LNCAP (cell line): ENCODE measurements around the gene TRAK1.

ENCODE experiments used
- CTCF ChIP-seq: fragments of 450-650 bp; IDR thresholded peaks from 2 replicates; pipeline ENCODE4 v1.5.1; 2017; ENCODE audit warnings: mild to moderate bottlenecking

The TRAK1 gene

GRCh38 chr3:42159147-42159546 is 68.0 kb downstream of the TRAK1 start:
- no peak for TF ChIP-seq CTCF

- no peak for TF ChIP-seq CTCF
Measured at GRCh38 chr3:42159706-42160472, 68.7 kb downstream of the TRAK1 start.

GRCh38 chr3:42161050-42161935 is 70.1 kb downstream of the TRAK1 start:
- no peak for TF ChIP-seq CTCF

GRCh38 chr3:42162462-42162861 is 71.3 kb downstream of the TRAK1 start:
- TF ChIP-seq CTCF = no peak

- no peak for TF ChIP-seq CTCF
Measured at GRCh38 chr3:42163622-42164244, 72.6 kb downstream of the TRAK1 start.

- no peak for TF ChIP-seq CTCF
Measured at GRCh38 chr3:42164656-42165055, 73.5 kb downstream of the TRAK1 start.

- no peak for TF ChIP-seq CTCF
Measured at GRCh38 chr3:42165211-42165610, 74.1 kb downstream of the TRAK1 start.
